H9 (cell line): ENCODE measurements around the gene NDRG2. TPM values are rescaled to one million over a fixed set of nuclear protein-coding genes. Genes with fewer than 3 reads are reported as not detected.

Experiments
- DNase-seq: peaks from one replicate; pipeline ENCODE4 v3.0.0-alpha.2; 2017
- H2AFZ ChIP-seq: one replicate; pipeline ENCODE4 v1.6.1; 2013; ENCODE audit warnings: mild to moderate bottlenecking, low read length, control low read depth, moderate library complexity
- H2AK5ac ChIP-seq: 2 replicates; pipeline ENCODE4 v1.6.1; 2013; ENCODE audit warnings: low read length, control low read depth, mixed read lengths; ENCODE audit not compliant: insufficient read length
- H2BK120ac ChIP-seq: one replicate; pipeline ENCODE4 v1.6.1; 2013; ENCODE audit warnings: low read depth, mild to moderate bottlenecking, low read length, control low read depth, inconsistent platforms; ENCODE audit not compliant: poor library complexity, severe bottlenecking
- H2BK12ac ChIP-seq: 2 replicates; pipeline ENCODE4 v1.6.1; 2013; ENCODE audit warnings: low read length, control low read depth, mixed read lengths, low read depth; ENCODE audit not compliant: insufficient read length
- H2BK15ac ChIP-seq: 2 replicates; pipeline ENCODE4 v1.6.1; 2013; ENCODE audit warnings: low read depth, low read length, control low read depth
- H2BK20ac ChIP-seq: one replicate; pipeline ENCODE4 v1.6.1; 2013; ENCODE audit warnings: low read depth, mild to moderate bottlenecking, low read length, control low read depth, inconsistent platforms; ENCODE audit not compliant: poor library complexity, severe bottlenecking
- H2BK5ac ChIP-seq: 2 replicates; pipeline ENCODE4 v1.6.1; 2013; ENCODE audit warnings: low read length, control low read depth, mixed read lengths; ENCODE audit not compliant: insufficient read length
- H3K14ac ChIP-seq: 2 replicates; pipeline ENCODE4 v1.6.1; 2013; ENCODE audit warnings: low read length, control low read depth; ENCODE audit not compliant: insufficient read depth
- H3K18ac ChIP-seq: 2 replicates; pipeline ENCODE4 v1.6.1; 2013; ENCODE audit warnings: low read depth, mild to moderate bottlenecking, mixed read lengths, low read length, control low read depth; ENCODE audit not compliant: insufficient read length
- H3K23ac ChIP-seq: 2 replicates; pipeline ENCODE4 v1.6.1; 2013; ENCODE audit warnings: low read length, control low read depth, mixed read lengths, low read depth; ENCODE audit not compliant: insufficient read length
- H3K23me2 ChIP-seq: 2 replicates; pipeline ENCODE4 v1.6.1; 2013; ENCODE audit warnings: low read depth, mild to moderate bottlenecking, mixed read lengths, low read length, control low read depth; ENCODE audit not compliant: insufficient read length, poor library complexity, severe bottlenecking
- H3K27ac ChIP-seq: 2 replicates; pipeline ENCODE4 v1.5.1; 2013; ENCODE audit warnings: low read length, control low read depth, mixed read lengths, low read depth; ENCODE audit not compliant: insufficient read length
- H3K27me3 ChIP-seq: 2 replicates; pipeline ENCODE4 v1.6.1; 2013; ENCODE audit warnings: low read length, control low read depth, inconsistent platforms; ENCODE audit not compliant: insufficient read depth
- H3K4ac ChIP-seq: 2 replicates; pipeline ENCODE4 v1.6.1; 2013; ENCODE audit warnings: low read depth, mild to moderate bottlenecking, control low read depth, inconsistent platforms, low read length, moderate library complexity
- H3K4me1 ChIP-seq: 2 replicates; pipeline ENCODE4 v1.6.1; 2013; ENCODE audit warnings: low read length, control low read depth, inconsistent platforms; ENCODE audit not compliant: insufficient read depth
- H3K4me2 ChIP-seq: 2 replicates; pipeline ENCODE4 v1.6.1; 2013; ENCODE audit warnings: low read length, control low read depth, mixed read lengths; ENCODE audit not compliant: insufficient read length, insufficient read depth
- H3K56ac ChIP-seq: 2 replicates; pipeline ENCODE4 v1.6.1; 2013; ENCODE audit warnings: low read depth, mild to moderate bottlenecking, mixed read lengths, low read length, control low read depth; ENCODE audit not compliant: insufficient read length
- H3K79me1 ChIP-seq: 2 replicates; pipeline ENCODE4 v1.6.1; 2013; ENCODE audit warnings: low read depth, mild to moderate bottlenecking, moderate library complexity, low read length, control low read depth, inconsistent platforms; ENCODE audit not compliant: insufficient read depth, poor library complexity, severe bottlenecking
- H3K79me2 ChIP-seq: 2 replicates; pipeline ENCODE4 v1.6.1; 2013; ENCODE audit warnings: low read length, control low read depth, inconsistent platforms; ENCODE audit not compliant: insufficient read depth
- H3K9ac ChIP-seq: 2 replicates; pipeline ENCODE4 v1.6.1; 2013; ENCODE audit warnings: low read length, control low read depth, mixed read lengths; ENCODE audit not compliant: insufficient read length; ENCODE audit errors: extremely low read depth
- H3K9me3 ChIP-seq: one replicate; pipeline ENCODE4 v1.6.1; 2013; ENCODE audit warnings: low read depth, low read length, inconsistent platforms; ENCODE audit not compliant: control insufficient read depth
- H3T11ph ChIP-seq: one replicate; pipeline ENCODE4 v1.6.1; 2013; ENCODE audit warnings: mild to moderate bottlenecking, low read length, control low read depth, inconsistent platforms
- H4K20me1 ChIP-seq: one replicate; pipeline ENCODE4 v1.6.1; 2013; ENCODE audit not compliant: control insufficient read depth, insufficient read length, insufficient read depth
- H4K5ac ChIP-seq: 2 replicates; pipeline ENCODE4 v1.6.1; 2013; ENCODE audit warnings: low read depth, mild to moderate bottlenecking, mixed read lengths, low read length, control low read depth; ENCODE audit not compliant: insufficient read length
- H4K8ac ChIP-seq: replicated peaks from 2 replicates; pipeline ENCODE4 v1.6.1; 2013; ENCODE audit warnings: low read length, control low read depth, mixed read lengths, low read depth; ENCODE audit not compliant: insufficient read length
- H4K91ac ChIP-seq: 2 replicates; pipeline ENCODE4 v1.6.1; 2013; ENCODE audit warnings: low read depth, mild to moderate bottlenecking, moderate library complexity, mixed read lengths, low read length, control low read depth; ENCODE audit not compliant: insufficient read length
- H3K27ac Mint-ChIP-seq, 3 experiments: 2 replicates in 2 of 3; 3 replicates in 1 of 3; pipeline ENCODE4 v1.8.0; 2020 to 2021; ENCODE audit warnings: mixed read lengths in 3 of 3, mild to moderate bottlenecking in 1 of 3, moderate library complexity in 1 of 3
- H3K27me3 Mint-ChIP-seq: 2 replicates; pipeline ENCODE4 v1.8.0; 2021; ENCODE audit warnings: low read depth, mild to moderate bottlenecking, moderate library complexity, mixed read lengths
- H3K36me3 Mint-ChIP-seq, 3 experiments: 2 replicates in 2 of 3; 3 replicates in 1 of 3; pipeline ENCODE4 v1.8.0; 2020 to 2021; ENCODE audit warnings: low read depth in 3 of 3, mixed read lengths in 3 of 3; ENCODE audit not compliant: insufficient read depth in 1 of 3
- H3K4me1 Mint-ChIP-seq, 2 experiments: 2 replicates each; pipeline ENCODE4 v1.8.0; 2020; ENCODE audit warnings: mixed read lengths in 2 of 2
- H3K4me3 Mint-ChIP-seq, 2 experiments: 2 replicates in 1 of 2; 3 replicates in 1 of 2; pipeline ENCODE4 v1.8.0; 2020 to 2021; ENCODE audit warnings: mild to moderate bottlenecking in 2 of 2, mixed read lengths in 2 of 2, moderate library complexity in 1 of 2
- H3K9me3 Mint-ChIP-seq, 2 experiments: 2 replicates in 1 of 2; 3 replicates in 1 of 2; pipeline ENCODE4 v1.8.0; 2020; ENCODE audit warnings: mild to moderate bottlenecking in 2 of 2, mixed read lengths in 2 of 2, moderate library complexity in 1 of 2
- WGBS: extraction: QIAGEN DNeasy Blood & Tissue Kit; methylation state at CpG from one replicate; pipeline ENCODE4 v1.1.7; 2013; ENCODE audit warnings: missing lambda C conversion rate, low lambda C conversion rate, mixed read lengths; ENCODE audit not compliant: insufficient read length; ENCODE audit errors: extremely low coverage; 5-methylcytosine and 5-hydroxymethylcytosine counted together
- total RNA-seq: library from RNA; stranded (reverse); gene quantifications from 2 replicates; pipeline ENCODE4 v1.2.1, GENCODE V29; 2021
- TF ChIP-seq, protein P1 (sequence below): fragments of 200-600 bp; sonication (generic); conservative IDR thresholded peaks from 3 replicates; pipeline ENCODE4 v1.8.0; 2021; ENCODE audit warnings: antibody characterized with exemption, mild to moderate bottlenecking

Gene NDRG2
- total RNA-seq, 1 experiment from 2014 or later: 20.6 TPM

DNA sequence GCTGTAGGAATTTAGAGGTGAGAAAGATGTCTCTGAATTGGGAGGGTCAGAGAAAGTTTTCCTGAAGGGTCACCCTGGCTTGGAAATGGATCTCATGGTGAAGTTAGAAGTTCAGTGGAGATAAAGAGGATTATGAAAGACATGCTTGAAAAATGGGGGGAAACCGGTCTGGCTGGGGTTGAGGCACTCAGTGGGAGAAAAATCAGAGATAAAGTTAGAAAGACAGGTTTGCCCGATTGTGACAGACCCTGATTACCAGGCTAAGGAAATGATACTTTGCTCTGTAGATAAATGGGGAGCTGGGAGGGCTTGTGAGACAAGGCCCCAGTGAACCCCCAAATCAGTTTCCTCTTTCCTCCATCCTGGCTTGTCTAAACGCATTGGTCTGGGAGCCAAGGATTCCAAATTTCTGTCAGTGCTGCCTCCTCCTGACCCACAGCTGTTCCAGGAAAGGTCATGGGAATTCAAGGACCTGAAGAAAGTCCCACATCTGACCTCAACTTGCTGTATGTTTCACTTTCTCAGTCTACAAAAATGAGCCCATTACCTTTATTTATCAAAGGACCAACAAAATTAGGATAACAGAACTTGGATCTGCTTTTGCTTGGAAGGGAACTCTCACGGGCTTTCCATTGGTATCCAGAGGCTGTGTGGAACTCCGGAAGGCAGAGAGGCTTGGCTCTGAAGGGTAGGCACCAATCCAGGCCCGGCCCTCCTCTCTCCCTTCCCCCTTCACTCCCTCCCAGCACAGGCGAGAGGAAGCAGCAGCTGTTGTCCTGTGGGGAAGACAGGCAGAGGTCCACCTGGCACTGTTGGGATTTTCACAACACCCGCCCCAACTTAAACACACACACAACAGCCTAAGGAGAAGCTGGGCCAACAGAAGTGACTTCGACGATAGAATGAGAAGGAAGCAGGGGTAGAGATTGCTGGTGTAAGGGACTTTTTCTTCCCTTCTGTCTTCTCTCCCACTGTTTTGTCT, 13.9 kb upstream of the NDRG2 start:
- Histone ChIP-seq H3K18ac (no peak overlapping the region), H3K56ac (no peak overlapping the region), H3K27ac (no peak overlapping the region), H4K8ac (no peak overlapping the region), H4K5ac (no peak overlapping the region), H3K9me3 (no peaks in the 10 kb centered on the region), H2BK5ac (no peak overlapping the region), H3K79me1 (no peaks in the 10 kb centered on the region), H2BK15ac (no peak overlapping the region), H3K23me2 (no peaks in the 10 kb centered on the region), H2AK5ac (no peak overlapping the region), H4K91ac (no peak overlapping the region), H3K4me2 (no peak overlapping the region), H2BK120ac (no peak overlapping the region), H3T11ph (no peak overlapping the region), H2BK20ac (no peak overlapping the region), H3K79me2 (no peaks in the 10 kb centered on the region), H3K4me1 (peaks cover 5% of the 10 kb centered on the region), H3K27me3 (no peaks in the 10 kb centered on the region), H2BK12ac (no peak overlapping the region), H3K9ac (no peak overlapping the region), H3K14ac (no peak overlapping the region), H4K20me1 (no peaks in the 10 kb centered on the region), H3K4ac (no peak overlapping the region), H3K23ac (no peak overlapping the region), H2AFZ (no peak overlapping the region)
- TF ChIP-seq, protein P1, sequence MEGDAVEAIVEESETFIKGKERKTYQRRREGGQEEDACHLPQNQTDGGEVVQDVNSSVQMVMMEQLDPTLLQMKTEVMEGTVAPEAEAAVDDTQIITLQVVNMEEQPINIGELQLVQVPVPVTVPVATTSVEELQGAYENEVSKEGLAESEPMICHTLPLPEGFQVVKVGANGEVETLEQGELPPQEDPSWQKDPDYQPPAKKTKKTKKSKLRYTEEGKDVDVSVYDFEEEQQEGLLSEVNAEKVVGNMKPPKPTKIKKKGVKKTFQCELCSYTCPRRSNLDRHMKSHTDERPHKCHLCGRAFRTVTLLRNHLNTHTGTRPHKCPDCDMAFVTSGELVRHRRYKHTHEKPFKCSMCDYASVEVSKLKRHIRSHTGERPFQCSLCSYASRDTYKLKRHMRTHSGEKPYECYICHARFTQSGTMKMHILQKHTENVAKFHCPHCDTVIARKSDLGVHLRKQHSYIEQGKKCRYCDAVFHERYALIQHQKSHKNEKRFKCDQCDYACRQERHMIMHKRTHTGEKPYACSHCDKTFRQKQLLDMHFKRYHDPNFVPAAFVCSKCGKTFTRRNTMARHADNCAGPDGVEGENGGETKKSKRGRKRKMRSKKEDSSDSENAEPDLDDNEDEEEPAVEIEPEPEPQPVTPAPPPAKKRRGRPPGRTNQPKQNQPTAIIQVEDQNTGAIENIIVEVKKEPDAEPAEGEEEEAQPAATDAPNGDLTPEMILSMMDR: no peak
- Mint-ChIP-seq H3K36me3 (no peaks in the 10 kb centered on the region), H3K4me1 (peaks cover 24 to 26% of the 10 kb centered on the region in 2 experiments), H3K27ac (no peak overlapping the region; a peak in 1 of 7 replicates), H3K4me3 (no peak overlapping the region; a peak in 1 of 5 replicates), H3K9me3 (no peaks in the 10 kb centered on the region), H3K27me3 (peaks cover 33% of the 10 kb centered on the region)
- DNase-seq: peak; percentile 77
- no CpG with 5 or more reads among the region's 10 CpGs for WGBS
